GM12891 (cell line): ENCODE measurements around the gene CD5L.

Experiments used
- PAX5 ChIP-seq: IDR thresholded peaks from 2 replicates; pipeline ENCODE4 v1.6.1; 2011; ENCODE audit warnings: low read length, moderate library complexity, mild to moderate bottlenecking; ENCODE audit not compliant: insufficient read depth, severe bottlenecking
- POLR2A ChIP-seq: IDR thresholded peaks from 2 replicates; pipeline ENCODE4 v1.6.1; 2011; ENCODE audit warnings: low read depth, low read length, control low read depth
- POLR2AphosphoS5 ChIP-seq: IDR thresholded peaks from 2 replicates; pipeline ENCODE4 v1.6.1; 2011; ENCODE audit warnings: low read depth, low read length, control low read depth
- POU2F2 ChIP-seq: IDR thresholded peaks from 2 replicates; pipeline ENCODE4 v1.6.1; 2011; ENCODE audit warnings: low read depth, mild to moderate bottlenecking, control low read depth, low read length, moderate library complexity
- SPI1 ChIP-seq: IDR thresholded peaks from 2 replicates; pipeline ENCODE4 v1.6.1; 2011; ENCODE audit warnings: low read depth, low read length, control low read depth
- TAF1 ChIP-seq: IDR thresholded peaks from 2 replicates; pipeline ENCODE4 v1.6.1; 2011; ENCODE audit warnings: low read depth, low read length, control low read depth

DNA sequence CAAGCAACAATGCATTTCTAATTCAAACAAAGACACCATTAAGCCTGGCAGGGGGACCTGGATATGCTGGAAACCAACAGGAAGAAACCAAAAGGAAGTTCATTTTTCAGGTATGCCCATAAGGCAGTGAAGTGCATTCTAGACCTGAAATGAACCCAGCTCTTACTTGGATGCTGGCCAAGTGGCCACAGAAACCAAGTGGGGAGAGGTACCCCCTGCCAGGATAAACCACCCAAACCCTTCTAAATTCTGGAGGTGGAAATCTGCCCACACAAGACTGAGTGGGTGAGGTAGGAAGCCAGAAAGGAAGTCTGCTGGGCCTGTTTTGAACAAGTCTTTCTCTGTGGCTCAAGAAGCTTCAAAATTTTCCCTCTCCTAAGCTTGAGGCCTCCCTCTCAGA is 2.6 kb downstream of the CD5L start:
- TF ChIP-seq POLR2A (no peak), TAF1 (no peak), POU2F2 (no peak), POLR2AphosphoS5 (no peak), PAX5 (no peak), SPI1 (no peak)
